Peyer's patch (tissue), 4 donors: Measurements from ENCODE around the gene NEU4.

Source experiments
- POLR2A ChIP-seq, 2 donors: fragments of 450-650 bp; IDR thresholded peaks; one replicate each; pipeline ENCODE4 v1.5.1; 2017; ENCODE audit warnings: antibody characterized with exemption in 2 of 2, mild to moderate bottlenecking in 2 of 2, moderate library complexity in 2 of 2
- TF ChIP-seq, protein P1 (sequence below), 6 experiments: fragments of 450-650 bp in 4 of 6; fragments of 200-600 bp in 2 of 6; sonication (generic) in 1 of 6; IDR thresholded peaks; one replicate each; pipeline ENCODE4 v1.5.1; 2017 to 2019; ENCODE audit warnings: antibody characterized with exemption in 6 of 6, mild to moderate bottlenecking in 3 of 6, moderate library complexity in 1 of 6

DNA sequence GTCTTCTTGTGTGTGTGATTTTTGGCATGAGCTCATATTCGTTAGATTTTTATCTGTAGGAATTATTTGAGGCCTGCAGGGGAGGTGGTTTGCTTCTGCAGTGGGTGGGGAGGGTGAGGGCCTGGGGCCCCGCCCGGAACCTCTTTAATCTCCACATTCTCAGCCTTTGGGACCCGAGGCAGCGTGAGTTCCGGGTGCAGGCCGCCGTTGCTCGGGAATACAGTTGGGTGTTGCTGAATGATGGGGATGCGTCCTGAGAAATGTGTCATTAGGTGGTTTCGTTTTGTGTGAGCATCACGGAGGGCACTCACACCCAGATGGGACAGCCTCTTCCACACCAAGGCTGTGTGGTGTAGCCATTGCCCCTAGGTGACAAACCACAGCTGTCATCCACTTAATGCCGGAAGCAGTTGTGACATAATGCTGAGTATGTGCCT lies 46.0 kb upstream of the NEU4 start:
- TF ChIP-seq, protein P1, sequence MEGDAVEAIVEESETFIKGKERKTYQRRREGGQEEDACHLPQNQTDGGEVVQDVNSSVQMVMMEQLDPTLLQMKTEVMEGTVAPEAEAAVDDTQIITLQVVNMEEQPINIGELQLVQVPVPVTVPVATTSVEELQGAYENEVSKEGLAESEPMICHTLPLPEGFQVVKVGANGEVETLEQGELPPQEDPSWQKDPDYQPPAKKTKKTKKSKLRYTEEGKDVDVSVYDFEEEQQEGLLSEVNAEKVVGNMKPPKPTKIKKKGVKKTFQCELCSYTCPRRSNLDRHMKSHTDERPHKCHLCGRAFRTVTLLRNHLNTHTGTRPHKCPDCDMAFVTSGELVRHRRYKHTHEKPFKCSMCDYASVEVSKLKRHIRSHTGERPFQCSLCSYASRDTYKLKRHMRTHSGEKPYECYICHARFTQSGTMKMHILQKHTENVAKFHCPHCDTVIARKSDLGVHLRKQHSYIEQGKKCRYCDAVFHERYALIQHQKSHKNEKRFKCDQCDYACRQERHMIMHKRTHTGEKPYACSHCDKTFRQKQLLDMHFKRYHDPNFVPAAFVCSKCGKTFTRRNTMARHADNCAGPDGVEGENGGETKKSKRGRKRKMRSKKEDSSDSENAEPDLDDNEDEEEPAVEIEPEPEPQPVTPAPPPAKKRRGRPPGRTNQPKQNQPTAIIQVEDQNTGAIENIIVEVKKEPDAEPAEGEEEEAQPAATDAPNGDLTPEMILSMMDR (IDR thresholded peaks at IDR 0.05) = no peak
- no peak for TF ChIP-seq POLR2A (IDR thresholded peaks at IDR 0.05)
